HuH-7.5 (cell line): ENCODE data around the gene FLVCR2.

Experiments used
- DNase-seq: peaks from one replicate; pipeline ENCODE4 v3.0.0; 2011; ENCODE audit warnings: low spot score

FLVCR2 gene, protein sequence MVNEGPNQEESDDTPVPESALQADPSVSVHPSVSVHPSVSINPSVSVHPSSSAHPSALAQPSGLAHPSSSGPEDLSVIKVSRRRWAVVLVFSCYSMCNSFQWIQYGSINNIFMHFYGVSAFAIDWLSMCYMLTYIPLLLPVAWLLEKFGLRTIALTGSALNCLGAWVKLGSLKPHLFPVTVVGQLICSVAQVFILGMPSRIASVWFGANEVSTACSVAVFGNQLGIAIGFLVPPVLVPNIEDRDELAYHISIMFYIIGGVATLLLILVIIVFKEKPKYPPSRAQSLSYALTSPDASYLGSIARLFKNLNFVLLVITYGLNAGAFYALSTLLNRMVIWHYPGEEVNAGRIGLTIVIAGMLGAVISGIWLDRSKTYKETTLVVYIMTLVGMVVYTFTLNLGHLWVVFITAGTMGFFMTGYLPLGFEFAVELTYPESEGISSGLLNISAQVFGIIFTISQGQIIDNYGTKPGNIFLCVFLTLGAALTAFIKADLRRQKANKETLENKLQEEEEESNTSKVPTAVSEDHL

DNA sequence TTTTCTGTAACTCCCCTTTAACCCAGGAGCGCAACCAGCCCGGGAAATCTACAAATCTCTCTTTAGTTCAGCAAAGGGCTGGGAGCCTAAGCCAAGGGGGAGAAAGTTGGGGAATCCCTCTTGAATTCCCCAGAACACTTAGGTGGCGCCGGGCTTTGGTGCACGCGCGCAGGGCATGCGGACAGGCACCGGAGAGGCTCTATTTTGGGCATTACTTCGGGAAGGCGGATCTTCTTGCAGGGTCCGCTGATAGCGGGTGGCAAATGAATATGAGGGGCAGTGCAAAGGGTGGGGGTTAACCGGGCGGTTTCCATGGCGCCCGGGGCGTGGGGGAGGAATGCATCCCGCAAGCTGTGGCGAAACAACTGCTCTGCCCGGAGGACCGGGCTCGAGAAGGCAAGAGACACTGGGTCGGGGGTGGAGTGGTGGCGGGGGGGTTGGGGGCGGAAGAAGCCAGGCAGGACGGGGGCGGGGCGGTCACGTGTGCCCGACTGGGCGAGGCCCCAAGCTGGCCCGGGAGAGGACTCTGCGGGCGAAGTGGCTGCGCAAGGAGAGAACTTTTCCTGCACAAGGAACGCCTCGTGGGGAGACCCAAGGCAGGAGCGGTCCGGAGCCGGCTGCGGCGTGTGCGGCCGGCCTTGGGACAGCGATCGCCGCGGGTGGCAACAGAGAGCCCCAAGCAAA is at the start of gene FLVCR2:
FLVCR2 (plus strand) TSS at position 519 of the 684 bp plus-strand sequence. CDS start 353 bp downstream, outside the sequence.
- peak; percentile 67 for DNase-seq

DNA sequence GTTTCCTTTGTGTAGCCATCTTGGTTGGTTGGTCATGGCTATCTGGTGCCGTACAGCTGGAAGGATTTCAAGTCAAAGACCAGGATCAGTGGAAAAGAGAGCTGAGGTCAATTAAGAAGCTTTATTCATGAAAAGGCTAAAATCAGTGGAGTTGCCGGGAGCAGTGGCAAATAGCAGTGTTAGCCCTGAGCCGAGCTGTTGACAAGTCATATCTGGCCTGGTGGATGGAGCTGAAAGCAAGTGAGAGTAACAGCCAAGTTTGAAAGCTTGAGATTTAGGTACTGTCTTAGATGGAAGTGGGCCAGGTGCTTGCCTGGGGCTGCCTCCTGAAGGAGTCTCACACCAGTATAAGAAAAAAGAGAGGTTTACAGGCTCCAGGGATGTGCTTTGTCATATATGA is 47.2 kb upstream of the FLVCR2 start:
- DNase-seq: no peak

DNA sequence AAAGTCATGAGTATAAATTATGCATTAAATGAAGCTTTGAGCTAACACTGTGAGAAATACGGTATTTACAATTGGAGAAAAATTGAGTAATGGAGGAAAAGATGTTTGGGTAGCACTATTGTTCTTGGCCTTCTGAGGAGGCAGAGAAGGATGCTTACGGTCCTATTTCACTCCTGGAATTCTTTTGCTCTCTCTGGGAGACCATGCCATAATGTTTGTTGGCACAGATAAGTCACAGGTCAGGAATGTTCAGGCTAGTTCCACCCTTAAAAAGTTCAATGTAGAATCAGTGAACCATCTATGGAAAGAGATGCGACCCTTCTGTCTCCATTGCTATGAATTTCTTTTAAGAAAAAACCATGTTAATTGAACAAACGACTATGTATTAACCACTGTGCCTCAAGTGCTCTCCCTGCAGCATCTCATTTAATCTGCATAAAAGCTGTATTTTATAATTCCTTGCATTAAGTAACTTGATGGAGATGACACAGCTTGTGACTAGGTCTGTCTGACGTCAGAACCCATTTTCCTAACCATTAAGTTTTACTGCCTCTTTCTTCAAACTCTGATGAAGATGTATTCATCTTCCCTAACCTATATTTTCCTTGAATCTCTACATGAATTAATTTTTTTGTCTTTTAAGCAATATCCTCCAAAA is 46.6 kb upstream of the FLVCR2 start:
- no peak for DNase-seq

DNA sequence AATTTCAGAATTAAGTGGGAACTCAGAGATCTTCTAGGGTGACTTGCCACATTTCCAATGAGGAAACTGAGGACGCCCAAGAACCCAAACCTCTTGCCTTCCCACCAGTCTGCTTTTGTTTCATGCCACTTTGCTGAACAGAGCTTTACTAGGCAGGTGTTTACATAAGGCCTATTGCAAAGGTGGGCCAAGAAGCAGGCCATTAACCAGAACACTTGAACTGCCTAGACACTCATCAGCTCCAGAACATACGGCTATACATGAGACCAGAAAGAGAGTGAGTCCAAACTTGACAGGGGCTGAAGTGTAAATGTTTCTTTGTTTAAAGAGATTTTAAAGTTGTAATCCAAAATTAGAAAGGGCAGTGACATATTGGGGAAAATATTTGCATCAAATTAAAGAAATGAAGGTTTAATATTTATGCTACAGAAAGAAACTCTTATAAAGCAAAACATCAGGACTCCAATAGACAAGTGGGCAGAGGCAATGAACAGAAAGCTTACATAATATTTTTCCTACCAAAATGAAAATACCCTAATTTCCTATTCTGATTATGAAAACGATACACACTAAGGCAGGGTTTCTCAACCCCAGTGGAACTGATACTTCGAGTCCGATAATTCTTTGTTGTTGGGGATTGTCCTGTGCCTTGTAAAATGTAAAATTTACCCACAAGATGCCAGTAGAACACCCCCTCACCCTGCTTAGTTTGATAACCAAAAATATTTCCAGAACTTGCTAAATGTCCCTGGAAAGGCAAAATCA is 44.4 kb upstream of the FLVCR2 start:
- DNase-seq: no peak

DNA sequence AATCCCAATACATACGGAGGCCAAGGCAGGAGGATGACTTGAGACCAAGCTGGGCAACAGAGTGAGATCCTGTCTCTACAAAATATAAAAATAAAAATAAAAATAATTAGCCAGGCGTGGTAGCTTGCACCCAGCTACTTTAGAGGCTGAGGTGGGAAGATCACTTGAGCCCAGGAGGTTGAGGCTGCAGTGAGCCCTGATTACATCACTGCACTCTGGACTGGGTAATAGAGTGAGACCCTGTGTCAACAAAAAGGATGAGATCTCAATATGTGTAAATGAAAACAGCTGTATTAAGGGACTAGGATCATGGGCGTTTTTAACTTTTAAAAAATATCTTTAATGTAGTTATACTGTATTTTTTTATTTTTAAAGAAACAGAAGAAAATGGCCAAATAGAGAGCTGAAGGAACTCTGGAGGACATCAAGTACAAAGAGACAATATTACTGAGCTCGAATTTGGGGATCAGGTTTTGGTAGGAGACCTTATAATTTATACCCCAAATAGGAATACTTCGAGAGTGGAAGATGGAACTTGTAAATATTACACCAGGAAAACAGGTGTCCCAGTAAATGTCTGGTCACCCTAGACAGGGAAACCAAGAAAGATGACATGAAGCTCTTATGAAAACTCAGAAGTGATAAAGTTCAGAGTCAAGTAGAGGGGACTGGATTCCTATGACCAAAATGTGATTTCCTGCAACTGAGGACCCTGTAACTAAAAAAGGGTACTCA is 43.1 kb upstream of the FLVCR2 start:
- no peak for DNase-seq

DNA sequence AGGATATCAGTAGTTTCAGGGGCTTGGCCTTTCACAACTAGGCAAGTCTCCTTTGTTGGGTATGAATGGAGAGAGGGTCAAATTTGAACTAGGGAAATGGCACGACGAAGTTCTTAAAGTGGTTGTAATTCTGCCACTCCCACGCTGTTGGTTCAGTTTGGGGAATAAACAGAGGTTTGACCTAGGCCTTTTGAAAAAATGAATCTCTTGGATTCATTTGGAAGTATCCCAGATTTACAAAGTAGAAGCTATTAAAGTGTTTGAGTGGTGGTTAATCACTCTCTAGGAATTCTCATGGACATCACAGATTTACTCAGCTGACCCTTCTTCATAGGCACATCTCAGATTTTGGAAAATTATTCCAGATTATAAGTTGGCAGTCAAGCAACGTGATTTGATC is 41.3 kb upstream of the FLVCR2 start:
- DNase-seq: no peak

DNA sequence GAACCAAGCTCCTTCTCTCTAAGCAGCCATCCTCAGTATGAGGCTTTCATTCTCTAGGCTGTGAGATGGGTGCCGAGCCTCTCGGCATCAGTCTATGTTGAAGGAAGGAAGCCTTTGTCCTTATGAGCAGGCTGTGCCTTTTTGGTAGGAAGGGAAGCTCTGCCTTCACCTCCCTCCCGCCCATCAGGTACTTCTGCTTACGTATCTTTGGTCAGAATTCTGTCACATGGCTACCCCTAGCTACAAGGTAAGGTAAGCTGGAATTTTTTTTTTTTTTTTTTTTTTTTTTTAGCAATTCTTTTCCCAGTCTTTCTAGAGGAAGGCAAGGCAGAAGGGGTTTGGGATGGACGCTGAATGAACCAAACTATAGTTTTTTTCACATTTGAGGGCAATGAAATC is 39.3 kb upstream of the FLVCR2 start:
- DNase-seq: no peak

DNA sequence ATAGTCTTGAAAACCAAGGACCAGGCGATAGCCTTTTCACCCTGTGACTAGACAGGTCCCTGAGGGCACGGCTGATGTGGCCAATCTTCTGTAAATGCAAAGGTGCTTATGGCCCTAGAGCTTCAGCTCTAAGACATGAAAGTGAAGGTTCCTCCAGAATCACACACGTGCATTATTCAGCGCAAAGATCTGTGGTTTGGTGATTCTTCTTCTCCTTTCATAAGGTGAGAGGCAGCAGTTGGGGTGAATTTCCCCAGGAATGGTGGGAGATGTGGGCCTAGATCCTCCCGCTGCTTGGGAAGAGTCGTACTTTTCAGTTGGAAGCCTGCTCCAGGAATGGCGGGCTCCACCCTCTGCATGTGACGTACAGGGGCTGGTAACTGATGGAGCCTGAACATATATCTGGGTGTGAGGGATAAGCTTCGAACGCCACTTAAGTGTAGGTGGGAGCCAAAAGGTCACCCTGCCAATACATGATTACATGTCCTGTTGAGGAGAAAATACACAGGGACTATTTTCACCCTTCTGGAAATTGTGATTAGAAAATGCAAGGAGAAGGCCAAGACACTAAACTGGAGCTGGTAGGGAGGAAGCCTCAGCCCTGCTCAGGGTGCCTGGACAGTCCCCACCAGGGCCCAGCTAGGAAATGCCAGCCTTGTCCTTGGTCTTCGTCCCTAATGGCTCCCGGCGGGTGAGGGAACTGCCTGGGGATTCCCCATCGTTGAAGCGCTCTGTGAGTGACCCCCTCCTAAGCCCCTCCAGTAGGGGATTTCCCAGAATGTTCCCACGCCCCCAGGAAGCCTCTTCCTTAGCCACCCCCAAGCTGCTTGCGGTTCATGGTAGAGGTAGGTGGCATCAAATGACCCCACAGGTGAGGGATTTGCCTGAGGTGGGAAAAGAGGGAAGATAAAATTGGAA is 38.6 kb upstream of the FLVCR2 start:
- no peak for DNase-seq

DNA sequence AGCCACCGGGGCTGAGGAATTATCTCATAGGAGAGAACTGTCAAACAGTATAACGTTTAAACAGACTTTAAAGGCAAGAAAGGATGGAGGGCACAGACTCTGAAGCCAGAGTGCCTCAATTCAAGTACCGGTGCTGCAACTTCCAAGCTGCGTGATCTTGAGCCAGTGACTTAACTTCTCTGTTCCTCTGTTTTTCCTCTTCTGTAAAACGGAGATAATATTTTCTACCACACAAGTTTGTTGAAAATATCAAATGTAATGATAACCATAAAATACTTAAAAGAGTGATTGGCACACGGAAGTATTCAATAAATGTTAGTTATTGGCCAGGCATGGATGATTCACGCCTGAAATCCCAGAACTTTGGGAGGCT is 38.0 kb upstream of the FLVCR2 start:
- no peak for DNase-seq

DNA sequence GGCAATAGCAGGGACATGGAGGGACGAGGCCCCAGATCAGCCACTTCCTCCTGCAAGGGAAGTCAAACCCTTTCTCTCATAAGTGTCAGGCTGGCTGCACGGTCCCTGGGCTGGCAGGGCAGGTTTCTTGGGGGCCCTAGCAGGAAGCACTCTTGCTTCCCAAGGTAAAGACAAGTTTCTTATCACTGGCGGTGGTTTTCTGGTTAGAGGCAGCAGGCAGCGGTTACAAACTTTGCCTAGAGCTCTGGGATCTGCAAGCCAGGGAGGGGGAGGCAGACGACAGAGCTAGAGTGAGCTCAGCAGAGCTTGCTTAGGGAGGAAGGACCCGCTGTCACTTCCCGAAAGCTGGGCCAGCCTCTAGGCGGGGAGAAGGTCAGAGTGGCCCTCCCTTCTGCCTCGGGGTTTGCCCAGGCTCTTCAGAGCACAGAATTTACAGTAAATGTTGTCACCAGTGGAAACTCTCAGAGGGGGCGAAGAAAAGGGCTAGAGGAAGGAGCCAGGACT is 35.8 kb upstream of the FLVCR2 start:
- DNase-seq: peak; percentile 36

DNA sequence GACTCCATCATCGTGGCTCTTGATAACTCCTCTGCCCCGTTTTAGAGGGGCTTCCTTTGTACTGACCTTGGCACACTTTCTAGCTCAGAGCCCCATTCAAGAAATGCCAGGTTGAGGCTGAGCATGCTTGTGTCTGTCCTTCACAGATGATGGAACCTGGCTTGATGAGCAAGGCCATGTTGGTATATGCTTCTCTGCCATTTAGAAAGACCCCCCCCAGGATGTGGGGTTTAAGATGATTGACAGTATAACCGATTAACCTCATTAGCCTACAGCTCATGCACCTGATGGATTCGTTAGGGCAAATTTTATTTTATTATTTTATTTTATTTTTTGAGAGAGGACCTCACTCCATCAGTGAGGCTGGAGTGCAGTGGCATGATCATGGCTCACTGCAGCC is 35.2 kb upstream of the FLVCR2 start:
- no peak for DNase-seq

DNA sequence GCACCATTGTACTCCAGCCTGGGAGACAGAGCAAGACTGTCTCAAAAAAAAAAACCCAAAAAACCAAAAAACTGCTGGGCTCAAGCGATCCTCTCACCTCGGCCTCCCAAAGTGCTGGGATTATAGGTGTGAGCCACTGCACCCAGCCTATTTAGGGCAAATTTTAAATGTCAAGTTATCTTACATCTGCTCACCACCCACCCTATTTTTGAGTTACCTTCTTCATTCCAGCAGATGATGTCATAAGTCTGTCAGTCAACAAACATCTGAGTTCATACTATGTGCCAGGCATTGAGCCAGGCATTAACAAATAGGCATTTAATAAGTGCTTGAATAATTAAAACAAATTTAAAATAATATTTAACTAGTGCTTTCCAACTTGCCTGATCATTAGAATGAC is 34.6 kb upstream of the FLVCR2 start:
- DNase-seq: no peak

DNA sequence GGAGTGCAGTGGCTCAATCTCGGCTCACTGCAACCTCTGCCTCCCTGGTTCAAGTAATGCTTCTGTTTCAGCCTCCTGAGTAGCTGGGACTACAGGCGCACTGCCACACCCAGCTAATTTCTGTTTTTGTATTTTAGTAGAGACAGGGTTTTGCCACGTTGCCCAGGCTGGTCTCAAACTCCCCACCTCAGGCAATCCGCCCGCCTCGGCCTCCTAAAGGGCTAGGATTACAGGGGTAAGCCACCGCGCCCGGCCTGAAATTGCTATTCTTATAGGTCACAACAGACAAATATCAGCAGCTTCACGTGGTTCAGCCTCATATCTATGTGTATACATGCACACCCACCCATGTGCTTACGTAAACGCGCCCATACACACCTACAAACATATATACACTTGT is 32.5 kb upstream of the FLVCR2 start:
- DNase-seq: no peak

DNA sequence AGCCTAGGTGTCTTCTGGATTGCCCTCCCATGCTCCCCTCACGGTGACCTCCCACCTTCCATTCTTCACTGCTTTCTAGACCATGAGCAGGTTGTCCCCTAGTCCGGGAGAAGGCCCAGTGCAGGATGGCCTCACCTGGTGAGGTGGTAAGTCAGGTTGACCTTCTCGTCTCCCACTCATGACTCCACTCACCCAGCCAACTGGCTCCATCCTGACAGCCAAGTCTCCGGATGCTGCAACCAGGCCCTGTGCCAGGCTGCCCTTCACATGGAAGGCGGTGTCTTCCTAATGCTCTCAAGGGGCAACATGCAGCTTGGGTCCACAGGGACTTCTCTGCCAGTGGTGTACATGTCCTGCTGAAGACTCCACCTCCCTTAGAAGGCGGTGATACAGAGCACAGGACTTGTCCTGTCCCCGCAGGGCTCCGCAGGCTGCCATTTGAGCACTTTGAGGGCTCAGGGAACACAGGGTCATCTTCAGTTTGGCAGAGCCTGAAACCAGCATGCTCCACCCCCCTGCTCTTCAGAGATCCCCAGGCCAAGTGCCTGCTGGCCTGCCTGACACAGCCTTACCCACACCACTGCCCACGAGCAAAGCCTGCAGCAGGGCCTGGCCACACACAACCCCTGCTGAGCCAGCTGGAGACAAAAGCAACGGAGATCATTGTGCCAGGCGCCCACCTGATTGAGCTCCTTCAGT is 30.7 kb upstream of the FLVCR2 start:
- no peak for DNase-seq

DNA sequence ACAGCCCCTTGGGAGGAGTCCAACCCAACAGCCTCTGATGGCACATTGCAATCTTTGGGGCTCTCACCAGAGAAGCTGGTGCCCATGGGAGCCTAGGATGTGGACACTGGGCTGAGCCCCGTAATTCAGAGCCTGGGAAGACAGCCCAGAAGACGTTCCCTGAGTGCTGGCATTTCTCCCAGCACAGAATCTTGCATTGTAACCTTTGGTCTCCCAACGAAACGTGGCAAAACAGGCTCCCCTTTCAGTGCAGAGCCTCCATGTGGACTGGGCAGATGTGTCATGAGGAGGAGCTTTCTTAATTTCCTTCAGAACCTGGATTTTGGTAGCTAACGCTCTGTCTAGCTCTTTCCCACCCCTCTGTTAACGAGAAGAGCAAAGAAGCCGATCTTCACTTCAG is 29.9 kb upstream of the FLVCR2 start:
- DNase-seq: no peak

DNA sequence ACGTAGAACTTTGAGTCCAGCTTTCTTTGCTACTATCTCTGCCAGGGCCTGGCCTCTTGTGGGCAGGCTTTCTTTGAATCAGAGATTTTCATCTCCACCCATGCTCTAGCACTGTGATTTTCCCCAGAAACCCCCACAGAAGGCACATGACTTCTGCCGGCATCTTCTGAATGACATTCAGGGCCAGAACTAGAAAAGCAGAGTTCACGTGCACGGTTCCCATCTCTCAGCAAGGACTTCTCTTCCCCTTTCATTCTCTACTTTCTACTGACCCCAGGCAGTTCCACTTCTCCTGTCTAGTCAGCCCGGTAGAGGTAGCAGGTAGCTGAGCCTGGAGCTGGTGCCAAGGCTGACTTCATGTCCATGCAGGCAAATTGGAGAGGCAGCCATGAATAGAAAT is 29.3 kb upstream of the FLVCR2 start:
- DNase-seq: no peak

DNA sequence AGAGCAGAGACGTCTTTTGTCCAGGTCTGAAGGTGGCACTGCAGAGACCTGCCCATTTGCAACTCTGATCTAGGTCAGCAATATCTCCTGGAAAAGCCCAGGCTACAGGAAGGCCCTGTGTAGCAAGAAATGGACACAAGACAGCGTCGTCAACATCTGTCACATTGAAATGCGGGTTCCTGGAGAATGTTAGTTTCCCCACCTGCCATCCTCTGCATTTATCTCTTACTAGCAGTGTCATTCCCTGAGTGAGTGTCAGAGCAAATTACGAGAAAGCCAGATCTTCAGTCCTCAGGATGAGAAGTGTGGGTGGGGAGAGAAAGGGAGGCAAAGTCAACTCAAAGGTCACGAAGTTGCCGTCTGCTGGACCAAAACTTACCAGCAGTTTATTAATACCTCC is 27.4 kb upstream of the FLVCR2 start:
- no peak for DNase-seq

DNA sequence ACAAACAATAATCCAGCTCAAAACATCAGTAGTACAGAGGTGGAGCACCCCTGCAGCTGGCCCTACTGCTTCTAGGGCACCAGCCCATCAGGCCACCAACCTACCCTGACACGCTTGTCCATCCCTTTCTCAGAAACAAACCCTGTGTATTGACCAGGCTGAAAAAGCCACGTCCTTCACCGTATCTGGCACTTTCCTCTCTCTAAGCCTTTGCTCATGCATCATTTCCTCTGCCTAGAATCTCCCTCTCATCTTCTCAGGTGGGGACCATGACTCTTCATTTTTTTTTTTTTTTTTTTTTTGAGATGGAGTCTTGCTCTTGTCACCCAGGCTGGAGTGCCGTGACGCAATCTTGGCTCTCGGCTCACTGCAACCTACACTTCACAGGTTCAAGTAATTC is 25.3 kb upstream of the FLVCR2 start:
- DNase-seq: no peak

DNA sequence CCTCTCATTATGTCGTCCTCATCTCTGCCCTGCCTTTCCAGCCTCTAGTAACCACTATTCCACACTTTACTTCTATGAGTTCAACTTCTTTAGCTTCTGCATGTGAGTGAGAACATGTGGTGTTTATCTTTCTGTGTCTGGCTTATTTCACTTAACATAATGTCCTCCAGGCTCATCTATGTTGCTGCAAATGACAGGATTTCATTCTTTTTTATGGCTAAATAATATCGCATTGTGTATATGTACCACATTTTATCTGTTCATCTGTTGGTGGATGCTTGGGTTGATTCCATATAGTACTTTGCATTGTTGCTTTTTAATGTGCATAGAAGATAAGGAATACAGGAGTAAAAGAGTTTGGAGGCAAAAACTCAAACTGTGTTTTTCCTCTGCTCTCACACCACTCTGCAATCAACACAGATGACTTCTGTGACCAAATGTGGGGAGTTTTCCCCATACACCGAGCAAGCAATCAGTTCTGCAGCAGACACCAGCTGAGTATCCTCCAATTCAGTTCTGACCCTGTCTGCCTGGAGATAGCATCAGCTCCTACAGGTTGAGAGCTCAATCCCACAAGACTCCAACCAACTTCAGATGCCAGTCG is 24.6 kb upstream of the FLVCR2 start:
- no peak for DNase-seq
